Ascending aorta (tissue), 2 donors: Measurements from ENCODE around the gene CACNG4. TPM values are rescaled to one million over a fixed set of nuclear protein-coding genes. Genes with fewer than 3 reads are reported as not detected.

Experiments used
- DNase-seq, 2 donors: peaks; one replicate each; pipeline ENCODE4 v3.0.0-alpha.2; 2019; ENCODE audit warnings: low spot score in 2 of 2
- H3K27ac ChIP-seq, 2 donors: fragments of 200-600 bp; sonication (generic); one replicate each; pipeline ENCODE4 v1.5.1; 2016 to 2017; ENCODE audit warnings: mild to moderate bottlenecking in 1 of 2
- H3K27me3 ChIP-seq: fragments of 200-600 bp; sonication (generic); one replicate; pipeline ENCODE4 v1.5.1; 2017
- H3K36me3 ChIP-seq, 2 donors: fragments of 200-600 bp; sonication (generic); one replicate each; pipeline ENCODE4 v1.5.1; 2016
- H3K4me1 ChIP-seq, 2 donors: fragments of 200-600 bp; sonication (generic); one replicate each; pipeline ENCODE4 v1.5.1; 2016 to 2017; ENCODE audit warnings: mild to moderate bottlenecking in 1 of 2
- H3K4me3 ChIP-seq, 2 donors: fragments of 200-600 bp; sonication (generic); one replicate each; pipeline ENCODE4 v1.5.1; 2016 to 2017; ENCODE audit warnings: mild to moderate bottlenecking in 1 of 2
- H3K9me3 ChIP-seq, 2 donors: fragments of 200-600 bp; sonication (generic); one replicate each; pipeline ENCODE4 v1.5.1; 2016
- intact Hi-C: fragments of 100-400 bp; cut with DNase I; formaldehyde crosslinking; loops from one replicate; pipeline ENCODE4 v1.15.1; 2023
- total RNA-seq: library from RNA; depleted of rRNA; stranded (reverse); fragments of >200 nt; gene quantifications from one replicate; pipeline ENCODE4 v1.1.0, GENCODE V29; 2016
- TF ChIP-seq, protein P1 (sequence below), 3 experiments: fragments of 200-600 bp in 2 of 3; fragments of 450-650 bp in 1 of 3; sonication (generic) in 2 of 3; IDR thresholded peaks; one replicate each; pipeline ENCODE4 v1.5.1; 2016 to 2019; ENCODE audit warnings: antibody characterized with exemption in 3 of 3, mild to moderate bottlenecking in 1 of 3, moderate library complexity in 1 of 3

CACNG4 gene
- total RNA-seq, 1 donor from 2014 or later = not detected

GRCh38 chr17:66945147-66945835, 19.2 kb upstream of the CACNG4 start:
- no peaks in the 10 kb centered on the region for H3K27me3 ChIP-seq
- H3K9me3 ChIP-seq = no peaks in the 10 kb centered on the region
- no peak for DNase-seq
- no peak overlapping the region for H3K27ac ChIP-seq
- TF ChIP-seq, protein P1, sequence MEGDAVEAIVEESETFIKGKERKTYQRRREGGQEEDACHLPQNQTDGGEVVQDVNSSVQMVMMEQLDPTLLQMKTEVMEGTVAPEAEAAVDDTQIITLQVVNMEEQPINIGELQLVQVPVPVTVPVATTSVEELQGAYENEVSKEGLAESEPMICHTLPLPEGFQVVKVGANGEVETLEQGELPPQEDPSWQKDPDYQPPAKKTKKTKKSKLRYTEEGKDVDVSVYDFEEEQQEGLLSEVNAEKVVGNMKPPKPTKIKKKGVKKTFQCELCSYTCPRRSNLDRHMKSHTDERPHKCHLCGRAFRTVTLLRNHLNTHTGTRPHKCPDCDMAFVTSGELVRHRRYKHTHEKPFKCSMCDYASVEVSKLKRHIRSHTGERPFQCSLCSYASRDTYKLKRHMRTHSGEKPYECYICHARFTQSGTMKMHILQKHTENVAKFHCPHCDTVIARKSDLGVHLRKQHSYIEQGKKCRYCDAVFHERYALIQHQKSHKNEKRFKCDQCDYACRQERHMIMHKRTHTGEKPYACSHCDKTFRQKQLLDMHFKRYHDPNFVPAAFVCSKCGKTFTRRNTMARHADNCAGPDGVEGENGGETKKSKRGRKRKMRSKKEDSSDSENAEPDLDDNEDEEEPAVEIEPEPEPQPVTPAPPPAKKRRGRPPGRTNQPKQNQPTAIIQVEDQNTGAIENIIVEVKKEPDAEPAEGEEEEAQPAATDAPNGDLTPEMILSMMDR (IDR thresholded peaks at IDR 0.05) = no peak
- no peak overlapping the region for H3K4me3 ChIP-seq
- intact Hi-C loops = no loop called here
- H3K4me1 ChIP-seq = no peaks in the 10 kb centered on the region
- no peaks in the 10 kb centered on the region for H3K36me3 ChIP-seq

DNA sequence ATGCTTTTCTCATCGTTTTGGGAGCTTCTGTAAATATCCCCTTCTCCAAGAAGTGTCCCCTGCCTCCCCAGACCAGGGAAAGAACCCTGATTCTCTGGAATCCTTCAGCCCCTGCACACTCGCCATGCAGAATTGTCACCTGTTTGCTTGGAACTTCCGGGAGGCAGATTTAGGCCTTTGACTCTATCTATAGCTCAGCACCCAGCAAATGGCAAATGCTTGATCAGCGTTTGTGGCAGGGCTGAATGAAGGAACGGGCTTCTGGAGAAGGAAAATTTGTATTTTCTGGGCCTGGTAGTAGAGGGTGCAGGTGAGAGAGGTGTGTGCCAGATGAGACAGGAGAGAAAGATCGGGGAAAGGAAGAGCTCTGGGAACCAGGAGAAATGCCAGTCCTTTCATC, 18.3 kb upstream of the CACNG4 start:
- no peak for DNase-seq
- H3K36me3 ChIP-seq = no peaks in the 10 kb centered on the region
- H3K27ac ChIP-seq = no peak overlapping the region
- no peaks in the 10 kb centered on the region for H3K9me3 ChIP-seq
- TF ChIP-seq, protein P1 (IDR thresholded peaks at IDR 0.05) = no peak
- H3K27me3 ChIP-seq = no peaks in the 10 kb centered on the region
- intact Hi-C loops = no loop called here
- H3K4me1 ChIP-seq = no peaks in the 10 kb centered on the region
- H3K4me3 ChIP-seq = no peak overlapping the region

- Histone ChIP-seq H3K4me1 (no peaks in the 10 kb centered on the region), H3K36me3 (no peaks in the 10 kb centered on the region), H3K27me3 (no peaks in the 10 kb centered on the region), H3K27ac (no peak overlapping the region), H3K4me3 (no peak overlapping the region), H3K9me3 (no peaks in the 10 kb centered on the region)
- intact Hi-C loops = no loop called here
- TF ChIP-seq, protein P1 (IDR thresholded peaks at IDR 0.05) = no peak
- DNase-seq = no peak
Observed at GRCh38 chr17:66947311-66947710, 17.2 kb upstream of the CACNG4 start.

- Histone ChIP-seq H3K4me1 (no peaks in the 10 kb centered on the region), H3K27me3 (no peaks in the 10 kb centered on the region), H3K36me3 (no peaks in the 10 kb centered on the region), H3K4me3 (no peak overlapping the region), H3K27ac (no peak overlapping the region), H3K9me3 (no peaks in the 10 kb centered on the region)
- intact Hi-C loops = no loop called here
- TF ChIP-seq, protein P1 (IDR thresholded peaks at IDR 0.05) = no peak
- no peak for DNase-seq
Observed at GRCh38 chr17:66948061-66948750, 16.3 kb upstream of the CACNG4 start.

GRCh38 chr17:66949501-66949900, 15.0 kb upstream of the CACNG4 start:
- H3K4me1 ChIP-seq = no peaks in the 10 kb centered on the region
- H3K27ac ChIP-seq = no peak overlapping the region
- H3K36me3 ChIP-seq = no peaks in the 10 kb centered on the region
- TF ChIP-seq, protein P1 (IDR thresholded peaks at IDR 0.05) = no peak
- H3K4me3 ChIP-seq = no peak overlapping the region
- no peaks in the 10 kb centered on the region for H3K9me3 ChIP-seq
- intact Hi-C loops = no loop called here
- H3K27me3 ChIP-seq = no peaks in the 10 kb centered on the region
- DNase-seq = no peak
